PC-3 (cell line): ENCODE results near the gene PLXND1. TPM values are rescaled to one million over a fixed set of nuclear protein-coding genes. Genes with fewer than 3 reads are reported as not detected.

Experiments used
- ATAC-seq: fragments of 200-7000 bp; cut with Tn5 transposase; 2 replicates; pipeline ENCODE4 v1.9.1; 2020; ENCODE audit warnings: mild to moderate bottlenecking, moderate library complexity
- BruUV-seq: library from RNA; stranded (reverse); fragments of 400-500 nt; replicated peaks from 2 replicates; lab custom pipeline; 2021; lab: Mats Ljungman, UMichigan
- CTCF ChIA-PET: fragments of 300-600 bp; sonication (Branson Sonifier 250); formaldehyde crosslinking; loops from one replicate; lab custom pipeline; 2022; ENCODE audit warnings: antibody characterized with exemption; lab: Charles Lee
- POLR2A ChIA-PET: fragments of 300-600 bp; sonication (Branson Sonifier 250); formaldehyde crosslinking; loops from one replicate; lab custom pipeline; 2022; ENCODE audit warnings: antibody characterized with exemption; ENCODE audit not compliant: unreplicated experiment; lab: Charles Lee
- DNase-seq: peaks from one replicate; pipeline ENCODE4 v3.0.0-alpha.2; 2015
- H2AFZ ChIP-seq: fragments of 300-600 bp; sonication (generic); 2 replicates; pipeline ENCODE4 v1.6.0; 2016; ENCODE audit warnings: antibody characterized with exemption, low read length
- H3F3A ChIP-seq: fragments of 300-600 bp; sonication (generic); one replicate; pipeline ENCODE4 v1.6.0; 2017; ENCODE audit warnings: antibody characterized with exemption, low read length, control low read depth, mild to moderate bottlenecking; ENCODE audit not compliant: unreplicated experiment
- H3K27ac ChIP-seq: fragments of 300-600 bp; sonication (generic); 2 replicates; pipeline ENCODE4 v1.5.1; 2016; ENCODE audit warnings: mild to moderate bottlenecking, low read length
- H3K27me3 ChIP-seq: fragments of 300-600 bp; sonication (generic); 2 replicates; pipeline ENCODE4 v1.6.1; 2016; ENCODE audit warnings: low read length, mixed read lengths
- H3K36me3 ChIP-seq: fragments of 300-600 bp; sonication (generic); 2 replicates; pipeline ENCODE4 v1.6.1; 2016; ENCODE audit warnings: low read depth, mixed run types, low read length, mixed read lengths
- H3K4me1 ChIP-seq: fragments of 300-600 bp; sonication (generic); 2 replicates; pipeline ENCODE4 v1.5.1; 2016; ENCODE audit warnings: low read length; ENCODE audit not compliant: insufficient read depth
- H3K4me2 ChIP-seq: fragments of 300-600 bp; sonication (generic); 2 replicates; pipeline ENCODE4 v1.6.0; 2016; ENCODE audit warnings: low read length
- H3K4me3 ChIP-seq: fragments of 300-600 bp; sonication (generic); 2 replicates; pipeline ENCODE4 v1.5.1; 2016; ENCODE audit warnings: mild to moderate bottlenecking, low read length, mixed read lengths
- H3K79me2 ChIP-seq: fragments of 300-600 bp; sonication (generic); 2 replicates; pipeline ENCODE4 v1.6.1; 2017; ENCODE audit warnings: low read length, mixed read lengths
- H3K9ac ChIP-seq: fragments of 300-600 bp; sonication (generic); 2 replicates; pipeline ENCODE4 v1.6.0; 2016; ENCODE audit warnings: mild to moderate bottlenecking, low read length
- H3K9me2 ChIP-seq: fragments of 300-600 bp; sonication (generic); replicated peaks from 2 replicates; pipeline ENCODE4 v1.6.1; 2016; ENCODE audit warnings: mixed run types, low read length, mixed read lengths
- H3K9me3 ChIP-seq: fragments of 300-600 bp; sonication (generic); 2 replicates; pipeline ENCODE4 v1.6.1; 2016; ENCODE audit warnings: low read length, mixed read lengths
- H4K20me1 ChIP-seq: fragments of 300-600 bp; sonication (generic); 2 replicates; pipeline ENCODE4 v1.6.1; 2016; ENCODE audit warnings: low read length, mixed read lengths
- EZH2 ChIP-seq: fragments of 300-600 bp; sonication (generic); IDR thresholded peaks from one replicate; pipeline ENCODE4 v1.6.1; 2017; ENCODE audit warnings: antibody characterized with exemption, mild to moderate bottlenecking, low read length; ENCODE audit not compliant: unreplicated experiment
- EZH2phosphoT487 ChIP-seq: fragments of 300-600 bp; sonication (generic); IDR thresholded peaks from 2 replicates; pipeline ENCODE4 v1.6.1; 2018; ENCODE audit warnings: mild to moderate bottlenecking, antibody characterized with exemption, low read length, borderline replicate concordance
- intact Hi-C: fragments of 100-400 bp; cut with micrococcal nuclease; formaldehyde crosslinking; loops from 2 replicates; pipeline ENCODE4 v1.9.0; 2023
- total RNA-seq: library from RNA; depleted of rRNA; stranded (reverse); fragments of >200 nt; gene quantifications from 2 replicates; pipeline ENCODE4 v1.2.3, GENCODE V29; 2014
- TF ChIP-seq, protein P1 (sequence below): fragments of 300-600 bp; sonication (generic); conservative IDR thresholded peaks from 2 replicates; pipeline ENCODE4 v1.5.1; 2017; ENCODE audit warnings: antibody characterized with exemption, low read depth, mild to moderate bottlenecking, low read length

The PLXND1 gene
- total RNA-seq, 1 experiment from 2014 or later: 19.2 TPM

DNA sequence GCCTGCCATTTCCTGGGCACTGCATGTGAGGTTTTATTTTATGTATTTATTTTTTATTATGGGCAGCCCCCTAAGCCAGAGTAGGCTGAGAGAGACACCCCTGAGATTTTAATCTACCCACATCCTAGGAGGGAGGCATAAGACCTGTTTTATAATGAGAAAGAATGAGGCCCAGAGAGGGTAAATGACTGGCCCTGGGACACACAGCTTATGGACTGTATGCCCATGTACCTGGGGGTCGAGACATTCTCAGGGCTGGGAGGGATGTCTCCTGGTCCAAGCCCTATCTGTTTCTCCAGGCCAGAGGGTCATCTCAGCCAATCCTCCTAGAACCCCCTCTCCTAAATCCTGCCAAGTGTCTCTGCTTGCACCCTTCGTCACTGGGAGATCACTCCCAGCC is 6.1 kb downstream of the PLXND1 start:
- DNase-seq (no peak), ATAC-seq (no peak)
- no peaks in the 10 kb centered on the region for H4K20me1 ChIP-seq
- TF ChIP-seq, protein P1, sequence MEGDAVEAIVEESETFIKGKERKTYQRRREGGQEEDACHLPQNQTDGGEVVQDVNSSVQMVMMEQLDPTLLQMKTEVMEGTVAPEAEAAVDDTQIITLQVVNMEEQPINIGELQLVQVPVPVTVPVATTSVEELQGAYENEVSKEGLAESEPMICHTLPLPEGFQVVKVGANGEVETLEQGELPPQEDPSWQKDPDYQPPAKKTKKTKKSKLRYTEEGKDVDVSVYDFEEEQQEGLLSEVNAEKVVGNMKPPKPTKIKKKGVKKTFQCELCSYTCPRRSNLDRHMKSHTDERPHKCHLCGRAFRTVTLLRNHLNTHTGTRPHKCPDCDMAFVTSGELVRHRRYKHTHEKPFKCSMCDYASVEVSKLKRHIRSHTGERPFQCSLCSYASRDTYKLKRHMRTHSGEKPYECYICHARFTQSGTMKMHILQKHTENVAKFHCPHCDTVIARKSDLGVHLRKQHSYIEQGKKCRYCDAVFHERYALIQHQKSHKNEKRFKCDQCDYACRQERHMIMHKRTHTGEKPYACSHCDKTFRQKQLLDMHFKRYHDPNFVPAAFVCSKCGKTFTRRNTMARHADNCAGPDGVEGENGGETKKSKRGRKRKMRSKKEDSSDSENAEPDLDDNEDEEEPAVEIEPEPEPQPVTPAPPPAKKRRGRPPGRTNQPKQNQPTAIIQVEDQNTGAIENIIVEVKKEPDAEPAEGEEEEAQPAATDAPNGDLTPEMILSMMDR: no peak
- TF ChIP-seq EZH2: no peak
- TF ChIP-seq EZH2phosphoT487: no peak
- ChIA-PET POLR2A (no interaction called here), CTCF (no interaction called here)
- no peaks in the 10 kb centered on the region for H3K36me3 ChIP-seq
- no peaks in the 10 kb centered on the region for H3K27me3 ChIP-seq
- no peaks in the 10 kb centered on the region for H3F3A ChIP-seq
- no peak overlapping the region for H2AFZ ChIP-seq
- H3K27ac ChIP-seq: no peak overlapping the region
- no peaks in the 10 kb centered on the region for H3K9me2 ChIP-seq
- H3K9ac ChIP-seq: no peak overlapping the region
- H3K4me1 ChIP-seq: peaks cover 7% of the 10 kb centered on the region; the same call in 1 of the 2 replicates
- no peaks in the 10 kb centered on the region for H3K9me3 ChIP-seq
- H3K79me2 ChIP-seq: peaks cover 5% of the 10 kb centered on the region
- no peak overlapping the region for H3K4me3 ChIP-seq
- intact Hi-C loops: no loop called here
- H3K4me2 ChIP-seq: no peak overlapping the region
- BruUV-seq: no TSS peak

DNA sequence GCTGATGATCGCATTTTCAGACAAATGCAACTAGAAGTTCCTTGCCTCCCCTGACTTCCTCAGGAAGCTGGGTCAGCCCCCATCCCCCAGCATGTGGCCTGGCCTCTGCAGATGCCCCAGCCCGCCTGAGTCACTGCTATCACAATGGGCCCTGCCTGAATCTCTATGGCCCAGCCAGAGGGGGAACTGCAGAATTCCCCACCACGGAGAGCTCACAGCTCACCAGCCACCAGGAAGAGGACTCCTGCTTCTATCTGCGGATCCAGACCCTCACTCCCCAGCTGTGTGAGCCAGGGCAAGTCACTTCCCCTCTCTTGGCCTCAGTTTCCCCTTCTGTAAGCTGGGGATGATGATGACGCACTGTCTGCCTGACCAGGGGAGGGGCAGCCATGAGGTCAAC is 6.9 kb downstream of the PLXND1 start:
- H3K79me2 ChIP-seq: peaks cover 5% of the 10 kb centered on the region
- no peaks in the 10 kb centered on the region for H3K36me3 ChIP-seq
- no peak overlapping the region for H3K4me2 ChIP-seq
- no peaks in the 10 kb centered on the region for H3K27me3 ChIP-seq
- no peak overlapping the region for H3K27ac ChIP-seq
- peak; percentile 2 for DNase-seq
- TF ChIP-seq, protein P1: no peak
- TF ChIP-seq EZH2 (no peak), EZH2phosphoT487 (no peak)
- no peaks in the 10 kb centered on the region for H4K20me1 ChIP-seq
- ChIA-PET CTCF (no interaction called here), POLR2A (no interaction called here)
- H3K9ac ChIP-seq: no peak overlapping the region
- H3K4me1 ChIP-seq: peaks cover 7% of the 10 kb centered on the region; the same call in 1 of the 2 replicates
- H3F3A ChIP-seq: no peaks in the 10 kb centered on the region
- intact Hi-C loops: no loop called here
- no peak overlapping the region for H2AFZ ChIP-seq
- ATAC-seq: peak; percentile 32; the same call in 1 of the 2 replicates
- H3K4me3 ChIP-seq: no peak overlapping the region
- no peaks in the 10 kb centered on the region for H3K9me2 ChIP-seq
- no TSS peak for BruUV-seq
- H3K9me3 ChIP-seq: no peaks in the 10 kb centered on the region

GRCh38 chr3:129599073-129599472 is 7.4 kb downstream of the PLXND1 start:
- ChIA-PET POLR2A (no interaction called here), CTCF (no interaction called here)
- intact Hi-C loops: no loop called here
- H3K9me2 ChIP-seq: no peaks in the 10 kb centered on the region
- DNase-seq: no peak
- H3K9me3 ChIP-seq: no peaks in the 10 kb centered on the region
- H2AFZ ChIP-seq: no peak overlapping the region
- H3F3A ChIP-seq: no peaks in the 10 kb centered on the region
- peaks cover 7% of the 10 kb centered on the region; the same call in 1 of the 2 replicates for H3K4me1 ChIP-seq
- H4K20me1 ChIP-seq: no peaks in the 10 kb centered on the region
- no peak for ATAC-seq
- H3K4me3 ChIP-seq: no peak overlapping the region
- H3K27me3 ChIP-seq: no peaks in the 10 kb centered on the region
- H3K27ac ChIP-seq: no peak overlapping the region
- H3K36me3 ChIP-seq: no peaks in the 10 kb centered on the region
- no peak for TF ChIP-seq EZH2
- TF ChIP-seq, protein P1: no peak
- no peak for TF ChIP-seq EZH2phosphoT487
- H3K9ac ChIP-seq: no peak overlapping the region
- BruUV-seq: no TSS peak
- H3K79me2 ChIP-seq: peaks cover 5% of the 10 kb centered on the region
- H3K4me2 ChIP-seq: no peak overlapping the region
